Activated CD4-positive, alpha-beta T cell treated with anti-CD3 and anti-CD28 coated beads for 36 hours (primary cell): Measurements from ENCODE around the gene DMPK. TPM values are rescaled to one million over a fixed set of nuclear protein-coding genes. Genes with fewer than 3 reads are reported as not detected.

Experiments used
- ATAC-seq: fragments of 200-7000 bp; cut with Tn5 transposase; one replicate; pipeline ENCODE4 v1.10.0; 2021; ENCODE audit warnings: mild to moderate bottlenecking, moderate library complexity
- CTCF ChIA-PET: fragments of 350-600 bp; sonication (Branson Sonifier 250); formaldehyde crosslinking; loops from one replicate; lab custom pipeline; 2021; ENCODE audit warnings: antibody characterized with exemption; lab: Charles Lee
- POLR2A ChIA-PET: fragments of 350-600 bp; sonication (Branson Sonifier 250); formaldehyde crosslinking; loops from one replicate; lab custom pipeline; 2021; ENCODE audit warnings: antibody characterized with exemption, inconsistent platforms; lab: Charles Lee
- DNase-seq: peaks from one replicate; pipeline ENCODE4 v3.0.0-alpha.2; 2020
- H3K27ac Mint-ChIP-seq: one replicate; pipeline ENCODE4 v1.8.0; 2021; ENCODE audit warnings: mixed read lengths
- H3K27me3 Mint-ChIP-seq: one replicate; pipeline ENCODE4 v1.8.0; 2021; ENCODE audit warnings: mixed read lengths
- H3K36me3 Mint-ChIP-seq: one replicate; pipeline ENCODE4 v1.8.0; 2021; ENCODE audit warnings: low read depth, mixed read lengths
- H3K4me1 Mint-ChIP-seq: one replicate; pipeline ENCODE4 v1.8.0; 2021; ENCODE audit warnings: mixed read lengths
- H3K4me3 Mint-ChIP-seq: one replicate; pipeline ENCODE4 v1.8.0; 2021; ENCODE audit warnings: mild to moderate bottlenecking, moderate library complexity, mixed read lengths
- H3K9me3 Mint-ChIP-seq: one replicate; pipeline ENCODE4 v1.8.0; 2021; ENCODE audit warnings: low read depth, mixed read lengths
- intact Hi-C, 2 experiments: fragments of 100-400 bp; cut with DNase I in 1 of 2; cut with micrococcal nuclease in 1 of 2; formaldehyde crosslinking; loops; one replicate each; pipeline versions ENCODE4 v1.14.2 to v1.15.1; 2022 to 2024; cut with DNase I, micrococcal nuclease
- total RNA-seq, 2 experiments: library from RNA; stranded (reverse); gene quantifications; one replicate each; pipeline ENCODE4 v1.2.3, GENCODE V29; 2021

DMPK gene
- total RNA-seq, 2 experiments from 2014 or later = 15.0 to 19.4 TPM

DNA sequence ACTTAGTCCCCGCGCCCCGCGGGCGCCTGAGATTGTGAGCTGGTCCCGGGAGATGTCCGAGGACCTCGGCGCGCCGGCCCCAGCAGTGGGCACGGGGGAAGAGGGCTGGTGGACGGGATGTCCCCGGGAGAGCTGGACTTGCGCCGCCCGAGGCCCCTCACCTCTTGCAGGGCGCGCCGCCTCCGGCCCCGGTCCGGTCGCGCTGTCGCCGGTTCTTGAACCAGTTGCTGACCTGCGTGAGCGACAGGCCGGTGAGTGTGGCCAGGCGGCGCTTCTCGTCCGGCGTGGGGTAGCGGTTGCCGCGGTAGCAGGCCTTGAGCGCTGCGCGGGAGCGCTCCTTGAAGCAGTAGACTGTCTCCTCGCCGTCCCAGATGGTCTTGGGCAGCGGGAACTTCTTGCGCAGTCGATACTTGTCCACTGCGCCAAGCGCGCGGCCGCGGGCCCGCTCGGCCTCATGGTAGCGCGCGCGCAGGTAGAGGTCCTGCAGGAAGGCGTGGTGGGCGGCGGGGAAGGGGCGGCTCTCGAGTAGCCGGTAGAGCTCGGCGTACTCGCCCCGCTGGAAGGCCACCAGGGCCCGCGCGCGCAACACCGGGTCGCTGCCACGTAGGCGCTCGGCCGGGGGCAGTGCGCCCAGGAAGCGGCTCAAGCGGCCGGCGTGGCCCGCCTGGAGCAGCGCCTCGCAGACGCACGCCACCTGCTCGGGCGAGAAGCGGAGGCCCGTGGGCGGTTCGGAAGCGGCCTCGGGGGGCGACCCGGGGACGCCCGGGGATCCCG is 14.2 kb downstream of the DMPK start:
- intact Hi-C loops = loop anchor here in 1 of 2 experiments (5.0 kb wide), 1 partner anchor 51 kb away; no protein-coding TSS in a partner anchor
- peaks cover 10% of the 10 kb centered on the region for H3K4me1 Mint-ChIP-seq
- peaks cover 3% of the 10 kb centered on the region for H3K36me3 Mint-ChIP-seq
- ATAC-seq = no peak
- CTCF ChIA-PET = interaction anchor here (0.7 to 7.5 kb wide), 9 partner anchors 11 to 151 kb away, joined by 3 to 126 read pairs (median 7); partner anchors contain the start of genes DMWD, FBXO46 and SYMPK
- no peaks in the 10 kb centered on the region for H3K9me3 Mint-ChIP-seq
- H3K4me3 Mint-ChIP-seq = peak overlapping the region; percentile 62
- H3K27me3 Mint-ChIP-seq = peaks cover 10% of the 10 kb centered on the region
- POLR2A ChIA-PET = interaction anchor here (1.1 to 1.2 kb wide), 3 partner anchors 11 to 75 kb away, joined by 3 to 8 read pairs (median 4); partner anchors contain the start of gene QPCTL
- DNase-seq = no peak
- H3K27ac Mint-ChIP-seq = no peak overlapping the region

DNA sequence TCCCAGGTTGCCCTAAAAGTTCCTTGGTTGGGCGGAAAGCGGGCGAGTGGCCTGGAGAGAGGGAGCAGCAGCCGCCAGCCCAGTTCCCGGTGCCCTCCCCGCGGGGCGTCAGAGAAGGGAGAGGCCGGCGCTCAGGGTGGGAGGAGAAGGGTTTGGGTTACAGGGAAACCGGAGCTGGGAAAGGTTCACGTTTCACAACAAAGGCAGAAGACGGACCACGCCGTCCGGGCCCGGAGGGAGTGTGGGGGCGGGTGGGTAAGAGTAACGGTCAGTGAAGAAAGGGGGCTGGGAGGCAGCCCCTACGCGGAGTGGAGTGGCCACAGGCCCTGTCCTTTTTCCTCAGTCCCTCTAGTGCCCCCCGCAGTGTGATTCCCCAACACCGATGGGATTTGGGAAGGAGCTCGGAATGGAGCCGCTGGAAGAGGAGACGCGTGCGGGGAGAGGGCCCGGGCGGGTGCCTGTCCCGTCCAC is 14.8 kb downstream of the DMPK start:
- H3K4me3 Mint-ChIP-seq = peak overlapping the region; percentile 17
- no peak overlapping the region for H3K27ac Mint-ChIP-seq
- peaks cover 10% of the 10 kb centered on the region for H3K27me3 Mint-ChIP-seq
- peaks cover 10% of the 10 kb centered on the region for H3K4me1 Mint-ChIP-seq
- CTCF ChIA-PET = interaction anchor here (0.7 to 2.0 kb wide), 4 partner anchors 32 to 151 kb away, joined by 3 to 8 read pairs (median 4); partner anchors contain the start of gene FBXO46
- POLR2A ChIA-PET = interaction anchor here (1.1 kb wide), 1 partner anchor 11 kb away, joined by 3 read pairs; no protein-coding TSS in a partner anchor
- ATAC-seq (no peak), DNase-seq (no peak)
- intact Hi-C loops = loop anchor here in 1 of 2 experiments (5.0 kb wide), 1 partner anchor 50 kb away; no protein-coding TSS in a partner anchor
- no peaks in the 10 kb centered on the region for H3K9me3 Mint-ChIP-seq
- H3K36me3 Mint-ChIP-seq = peaks cover 3% of the 10 kb centered on the region

DNA sequence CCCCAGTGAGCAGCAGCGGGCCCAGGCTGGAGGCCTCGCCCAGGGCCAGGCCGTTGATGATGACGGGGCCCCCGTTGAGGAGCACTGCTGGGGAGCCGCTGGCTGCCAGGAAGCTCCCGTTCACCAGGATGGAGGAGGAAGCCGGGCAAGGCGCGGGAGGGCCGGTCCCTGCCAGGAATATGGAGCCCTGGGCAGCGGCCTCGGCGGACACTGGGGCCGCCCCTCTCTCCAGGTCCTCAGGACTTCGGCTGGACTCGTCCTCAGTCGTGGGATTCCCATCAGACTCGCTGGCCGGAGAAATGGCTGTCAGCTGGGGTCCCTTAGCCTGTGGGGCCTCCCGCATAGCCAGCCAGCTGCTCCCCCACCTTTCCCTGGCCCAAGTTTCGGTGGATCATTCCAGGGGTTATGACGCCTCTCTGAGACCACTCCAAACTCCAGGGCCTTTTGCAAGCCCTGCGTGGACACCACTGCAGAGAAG is 15.4 kb downstream of the DMPK start:
- Mint-ChIP-seq H3K9me3 (no peaks in the 10 kb centered on the region), H3K27me3 (peaks cover 10% of the 10 kb centered on the region), H3K4me1 (peaks cover 10% of the 10 kb centered on the region), H3K4me3 (no peak overlapping the region), H3K27ac (no peak overlapping the region), H3K36me3 (peaks cover 3% of the 10 kb centered on the region)
- ATAC-seq (no peak), DNase-seq (no peak)
- intact Hi-C loops = loop anchor here in 1 of 2 experiments (5.0 kb wide), 1 partner anchor 50 kb away; no protein-coding TSS in a partner anchor
- POLR2A ChIA-PET = no interaction called here
- CTCF ChIA-PET = interaction anchor here (1.2 to 1.7 kb wide), 2 partner anchors 32 to 50 kb away, joined by 3 to 6 read pairs; no protein-coding TSS in a partner anchor

DNA sequence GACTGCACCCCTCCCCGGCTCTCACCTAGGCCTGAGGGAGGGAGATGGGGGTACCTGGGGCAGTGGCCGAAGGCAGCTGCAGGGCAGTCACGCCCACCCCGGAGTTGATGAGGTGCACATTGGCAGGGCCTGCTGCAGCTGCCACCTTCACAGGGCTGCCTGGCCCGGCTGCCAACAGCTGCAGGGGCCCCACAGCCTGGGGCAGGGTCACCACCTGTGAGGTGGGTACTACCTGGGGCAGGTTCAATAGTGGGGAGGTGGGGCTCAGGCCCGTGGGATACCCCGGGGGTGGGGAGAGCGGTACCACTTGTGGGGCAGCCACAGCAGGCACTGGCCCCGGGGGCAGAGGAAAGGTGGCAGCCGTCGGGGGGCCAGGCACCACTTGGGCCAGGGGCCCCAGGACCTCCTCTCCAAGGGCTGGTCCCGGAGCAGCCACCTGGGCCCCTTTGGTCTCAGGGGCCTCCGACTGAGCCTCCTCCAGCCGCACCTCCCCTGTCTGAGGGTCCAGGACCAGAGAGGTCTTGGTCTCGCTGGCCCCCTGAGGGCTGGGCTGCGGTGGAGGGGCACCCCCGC is 15.9 kb downstream of the DMPK start:
- H3K27ac Mint-ChIP-seq = no peak overlapping the region
- intact Hi-C loops = loop anchor here in 1 of 2 experiments (5.0 kb wide), 1 partner anchor 49 kb away; no protein-coding TSS in a partner anchor
- peaks cover 10% of the 10 kb centered on the region for H3K27me3 Mint-ChIP-seq
- H3K9me3 Mint-ChIP-seq = no peaks in the 10 kb centered on the region
- ChIA-PET POLR2A (no interaction called here), CTCF (interaction anchor here (1.2 kb wide), 1 partner anchor 33 kb away, joined by 3 read pairs; no protein-coding TSS in a partner anchor)
- peaks cover 10% of the 10 kb centered on the region for H3K4me1 Mint-ChIP-seq
- no peak for ATAC-seq
- H3K4me3 Mint-ChIP-seq = no peak overlapping the region
- peaks cover 3% of the 10 kb centered on the region for H3K36me3 Mint-ChIP-seq
- no peak for DNase-seq

DNA sequence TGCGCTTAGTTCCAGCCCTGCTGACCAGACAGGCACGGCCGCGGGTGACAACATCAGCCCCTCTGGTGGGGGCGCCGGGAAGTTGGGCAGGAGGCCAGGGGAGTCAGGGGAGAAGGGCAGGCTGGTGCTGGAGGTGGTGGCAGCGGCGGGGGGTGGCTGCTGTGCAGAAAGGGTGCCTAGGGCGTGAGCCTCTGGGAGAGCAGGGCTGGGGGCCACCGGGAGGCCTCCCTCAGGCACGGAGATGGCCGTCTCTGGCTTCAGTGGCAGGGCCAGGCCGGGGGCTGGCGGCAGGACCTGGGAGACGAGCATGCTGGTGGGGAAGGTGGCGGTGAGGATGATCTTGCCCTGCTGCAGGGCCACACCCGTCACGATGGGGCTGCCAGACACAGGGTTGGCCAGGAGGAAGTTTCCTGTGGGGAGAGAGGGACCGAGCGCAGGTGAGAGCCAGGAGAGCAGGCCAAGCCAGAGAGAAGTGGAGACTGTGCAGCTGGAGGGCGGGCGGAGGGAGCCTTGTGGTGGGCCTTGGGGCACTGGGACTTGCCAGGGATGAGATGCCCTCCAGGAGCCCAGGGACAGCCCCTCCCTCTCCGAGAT is 16.5 kb downstream of the DMPK start:
- DNase-seq (no peak), ATAC-seq (no peak)
- no peak overlapping the region for H3K27ac Mint-ChIP-seq
- ChIA-PET CTCF (interaction anchor here (0.8 kb wide), 1 partner anchor 52 kb away, joined by 3 read pairs; no protein-coding TSS in a partner anchor), POLR2A (interaction anchor here (0.6 kb wide), 1 partner anchor 183 kb away, joined by 3 read pairs; no protein-coding TSS in a partner anchor)
- peaks cover 6% of the 10 kb centered on the region for H3K4me1 Mint-ChIP-seq
- peaks cover 10% of the 10 kb centered on the region for H3K27me3 Mint-ChIP-seq
- H3K4me3 Mint-ChIP-seq = no peak overlapping the region
- H3K9me3 Mint-ChIP-seq = no peaks in the 10 kb centered on the region
- intact Hi-C loops = loop anchor here in 1 of 2 experiments (5.0 kb wide), 1 partner anchor 48 kb away; no protein-coding TSS in a partner anchor
- no peaks in the 10 kb centered on the region for H3K36me3 Mint-ChIP-seq

DNA sequence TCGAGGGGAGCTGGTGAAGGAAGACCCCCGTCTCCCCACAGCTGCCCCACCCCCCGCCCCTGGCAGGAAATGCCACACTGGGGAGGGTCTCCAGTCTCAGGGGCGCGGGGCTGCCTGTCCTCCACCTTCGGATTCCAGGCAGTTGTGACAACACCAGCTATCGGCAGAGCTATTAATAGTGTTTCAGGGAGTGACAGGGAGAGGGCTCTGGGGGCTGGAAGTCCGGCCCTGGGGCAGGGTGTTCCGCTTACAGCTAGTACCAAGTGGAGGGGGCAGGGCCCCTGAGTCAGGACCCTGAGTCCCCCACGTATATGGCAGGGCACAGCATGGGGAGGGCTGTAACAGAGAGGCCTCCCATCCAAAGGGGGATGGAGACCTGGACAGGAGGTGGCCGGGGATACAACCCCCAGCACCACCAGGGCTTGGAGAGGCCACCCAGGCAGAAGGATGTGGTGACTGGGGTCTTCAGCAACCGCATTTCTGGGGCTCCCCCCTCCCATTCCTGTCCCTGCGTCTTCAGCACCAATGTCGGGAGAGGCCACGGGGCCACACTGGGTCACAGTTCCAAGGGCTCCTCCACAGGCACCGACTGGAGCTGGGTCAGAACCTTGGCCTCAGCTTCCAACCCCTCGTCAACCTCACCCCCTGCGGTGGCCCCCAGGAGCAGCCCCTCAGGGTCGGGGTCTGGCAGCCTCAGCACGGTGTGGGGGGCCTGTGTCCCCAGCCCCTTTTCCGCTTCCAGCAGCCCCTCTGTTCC is 17.2 kb downstream of the DMPK start:
- intact Hi-C loops = loop anchor here in 1 of 2 experiments (5.0 kb wide), 1 partner anchor 48 kb away; no protein-coding TSS in a partner anchor
- Mint-ChIP-seq H3K4me1 (peaks cover 6% of the 10 kb centered on the region), H3K27me3 (peaks cover 10% of the 10 kb centered on the region), H3K27ac (no peak overlapping the region), H3K9me3 (no peaks in the 10 kb centered on the region), H3K36me3 (no peaks in the 10 kb centered on the region), H3K4me3 (no peak overlapping the region)
- ATAC-seq = no peak
- DNase-seq = no peak
- ChIA-PET POLR2A (interaction anchor here (0.6 kb wide), 1 partner anchor 184 kb away, joined by 3 read pairs; no protein-coding TSS in a partner anchor), CTCF (interaction anchor here (0.8 kb wide), 1 partner anchor 52 kb away, joined by 3 read pairs; no protein-coding TSS in a partner anchor)

DNA sequence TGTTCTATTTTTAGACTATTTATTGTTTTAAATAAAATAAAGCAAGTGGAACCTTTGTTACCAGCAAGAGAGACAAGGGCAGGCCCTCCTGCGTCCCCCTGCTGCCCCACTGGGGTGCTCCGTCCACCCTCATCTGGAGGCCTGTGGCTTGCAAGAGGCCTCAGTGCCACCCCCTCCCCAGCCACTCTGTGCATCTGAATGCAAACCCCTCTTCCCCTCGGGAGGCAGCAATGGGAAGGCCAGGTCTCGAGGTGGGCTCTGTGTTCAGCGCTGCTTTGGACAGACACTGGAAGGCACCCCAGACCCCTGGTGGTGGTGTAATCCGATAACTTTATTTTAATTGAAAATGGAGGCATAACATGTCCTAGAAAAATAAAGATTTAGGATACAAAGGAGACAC is 17.8 kb downstream of the DMPK start:
- peaks cover 2% of the 10 kb centered on the region for H3K4me1 Mint-ChIP-seq
- CTCF ChIA-PET = no interaction called here
- POLR2A ChIA-PET = no interaction called here

DNA sequence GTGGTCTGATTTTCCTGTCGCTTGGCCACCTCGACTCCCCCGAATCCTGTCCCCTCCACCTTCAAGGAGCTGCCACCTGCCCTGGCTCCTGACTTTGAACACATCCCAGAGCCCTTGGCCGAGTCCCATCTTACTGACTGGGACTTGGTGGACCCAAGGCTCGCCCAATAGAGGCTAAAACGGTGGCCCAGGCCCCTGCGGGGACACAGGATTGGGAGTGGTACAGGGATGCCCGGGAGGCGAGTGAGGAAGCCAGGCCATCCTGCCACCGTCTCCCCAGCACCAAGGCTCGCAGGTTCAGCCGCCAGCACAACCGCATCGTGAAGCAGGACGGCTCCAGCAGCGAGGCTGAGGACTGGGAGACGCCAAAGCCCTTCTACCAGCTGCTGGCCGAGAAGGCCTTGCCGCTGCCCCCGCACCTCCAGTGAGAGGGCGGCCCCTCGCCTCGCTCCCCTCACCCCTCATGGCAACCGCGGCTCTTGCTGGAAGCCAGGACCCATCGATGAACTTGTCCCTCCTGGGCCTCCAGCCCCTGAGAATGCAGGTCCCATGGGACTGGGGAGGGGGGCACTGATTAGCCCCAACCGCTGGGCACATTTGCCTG is 18.5 kb downstream of the DMPK start:
- intact Hi-C loops = no loop called here
- no peaks in the 10 kb centered on the region for H3K9me3 Mint-ChIP-seq
- H3K27ac Mint-ChIP-seq = no peak overlapping the region
- peaks cover 10% of the 10 kb centered on the region for H3K27me3 Mint-ChIP-seq
- H3K4me1 Mint-ChIP-seq = peaks cover 1% of the 10 kb centered on the region
- no peak overlapping the region for H3K4me3 Mint-ChIP-seq
- no peaks in the 10 kb centered on the region for H3K36me3 Mint-ChIP-seq
- ATAC-seq (no peak), DNase-seq (no peak)
- CTCF ChIA-PET = interaction anchor here (0.5 kb wide), 1 partner anchor 266 kb away, joined by 4 read pairs; no protein-coding TSS in a partner anchor
- POLR2A ChIA-PET = interaction anchor here (0.6 kb wide), 1 partner anchor 46 kb away, joined by 3 read pairs; no protein-coding TSS in a partner anchor

More for the DNA sequence above, 17.8 kb downstream of the DMPK start:
- intact Hi-C loops = no loop called here
- Mint-ChIP-seq H3K4me3 (no peak overlapping the region), H3K9me3 (no peaks in the 10 kb centered on the region), H3K36me3 (no peaks in the 10 kb centered on the region), H3K27ac (no peak overlapping the region), H3K27me3 (peaks cover 10% of the 10 kb centered on the region)
- ATAC-seq (no peak), DNase-seq (no peak)

DNA sequence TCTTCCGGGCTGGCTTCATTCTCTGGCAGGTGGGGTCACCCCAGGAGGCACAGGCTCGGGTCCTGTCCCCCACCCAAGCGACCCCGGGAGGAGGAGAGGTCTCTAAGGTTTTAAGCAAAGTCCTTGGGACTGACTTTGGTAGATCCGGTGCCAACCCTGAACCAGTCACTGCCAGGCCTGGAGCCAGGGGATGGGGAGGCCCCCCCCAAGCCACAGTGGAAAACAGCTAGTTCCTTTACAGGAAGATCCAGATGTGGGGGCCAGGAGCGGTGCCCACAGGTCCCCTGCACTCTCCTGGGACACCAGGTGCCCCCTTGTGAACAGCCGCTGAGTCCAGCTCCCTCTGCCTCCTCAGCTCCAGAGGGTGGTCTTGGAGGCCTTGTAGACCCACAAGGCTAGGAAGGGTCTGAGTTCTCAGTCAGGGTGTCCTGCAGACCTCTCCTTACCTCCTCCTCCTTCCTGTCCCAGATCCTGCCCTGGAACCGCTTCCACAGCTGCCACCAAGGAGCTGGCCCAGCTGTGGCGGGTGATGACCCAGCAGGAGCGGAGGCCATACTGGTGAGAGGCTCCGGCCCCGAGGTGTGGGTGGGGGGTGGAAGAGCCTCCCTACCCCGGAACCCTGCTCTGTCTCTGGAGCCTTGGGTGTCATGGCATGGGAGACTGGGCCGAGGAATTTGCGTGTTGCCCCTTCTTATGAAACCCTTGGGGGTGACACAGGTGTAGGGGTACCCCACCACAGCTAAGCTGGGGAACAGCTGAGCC is 19.2 kb downstream of the DMPK start:
- ChIA-PET POLR2A (no interaction called here), CTCF (interaction anchor here (0.7 kb wide), 2 partner anchors 71 to 180 kb away, joined by 3 read pairs; partner anchors contain the start of gene QPCTL)
- Mint-ChIP-seq H3K27ac (no peak overlapping the region), H3K4me1 (peaks cover under 1% of the 10 kb centered on the region), H3K27me3 (peaks cover 9% of the 10 kb centered on the region), H3K4me3 (no peak overlapping the region), H3K36me3 (no peaks in the 10 kb centered on the region), H3K9me3 (no peaks in the 10 kb centered on the region)
- no peak for DNase-seq
- intact Hi-C loops = no loop called here
- no peak for ATAC-seq
